SK-N-SH (cell line): ENCODE results near the gene KCTD14. TPM values are rescaled to one million over a fixed set of nuclear protein-coding genes. Genes with fewer than 3 reads are reported as not detected.
"Not testable (repeated sequence)": the region's sequence is repeated elsewhere in the genome, so short reads cannot be mapped to it uniquely, and the experiment has no call there.

Experiments
- CTCF ChIA-PET: fragments of 300-600, 350-600 bp; formaldehyde crosslinking; extraction: SDS; loops from one replicate; lab custom pipeline; 2021; lab: Yijun Ruan, JAX
- POLR2A ChIA-PET: fragments of 350-600 bp; sonication (Branson Sonifier 250); formaldehyde crosslinking; extraction: SDS; loops from one replicate; lab custom pipeline; 2020; ENCODE audit warnings: antibody characterized with exemption, inconsistent platforms; lab: Yijun Ruan, JAX
- DNase-seq: peaks from one replicate; pipeline ENCODE4 v3.0.0; 2012
- H2AFZ ChIP-seq: fragments of 200-600 bp; sonication (generic); 2 replicates; pipeline ENCODE4 v1.8.1; 2016; ENCODE audit warnings: antibody characterized with exemption, mild to moderate bottlenecking, low read depth
- H3F3A ChIP-seq: fragments of 200-600 bp; sonication (generic); replicated peaks from 2 replicates; pipeline ENCODE3; 2016; ENCODE audit warnings: antibody characterized with exemption, mild to moderate bottlenecking; ENCODE audit not compliant: insufficient read depth
- H3K27ac ChIP-seq, 2 experiments: fragments of 200-500 bp in 1 of 2; fragments of 200-600 bp in 1 of 2; sonication (Bioruptor generic) in 1 of 2; sonication (generic), shearing (Covaris generic) in 1 of 2; 2 replicates each; pipeline versions ENCODE4 v1.5.1 to v1.6.1; 2014 to 2016; ENCODE audit warnings: low read depth in 2 of 2, inconsistent platforms in 1 of 2, low read length in 1 of 2, mild to moderate bottlenecking in 1 of 2, mixed read lengths in 1 of 2
- H3K27me3 ChIP-seq: fragments of 200-600 bp; sonication (generic), shearing (Covaris generic); 2 replicates; pipeline ENCODE4 v1.6.1; 2016; ENCODE audit warnings: mixed run types; ENCODE audit not compliant: insufficient read depth
- H3K36me3 ChIP-seq, 2 experiments: fragments of 200-500 bp in 1 of 2; fragments of 200-600 bp in 1 of 2; sonication (Bioruptor generic) in 1 of 2; sonication (generic) in 1 of 2; replicated peaks in 1 of 2; 2 replicates each; pipeline versions ENCODE3 to v1.5.1; 2014 to 2016; ENCODE audit warnings: low read length in 1 of 2, mild to moderate bottlenecking in 1 of 2; ENCODE audit not compliant: insufficient read depth in 2 of 2, control insufficient read depth in 1 of 2
- H3K4me1 ChIP-seq, 2 experiments: fragments of 200-500 bp in 1 of 2; fragments of 200-600 bp in 1 of 2; sonication (Bioruptor generic) in 1 of 2; sonication (generic), shearing (Covaris generic) in 1 of 2; 2 replicates each; pipeline versions ENCODE4 v1.5.1 to v1.6.1; 2014 to 2016; ENCODE audit warnings: low read depth in 1 of 2, low read length in 1 of 2, mixed run types in 1 of 2; ENCODE audit not compliant: insufficient read depth in 2 of 2, control insufficient read depth in 1 of 2
- H3K4me2 ChIP-seq: fragments of 200-600 bp; sonication (generic), shearing (Covaris generic); 2 replicates; pipeline ENCODE4 v1.6.1; 2017; ENCODE audit warnings: mixed run types
- H3K4me3 ChIP-seq, 2 experiments: fragments of 200-500 bp in 1 of 2; fragments of 200-600 bp in 1 of 2; sonication (Bioruptor generic) in 1 of 2; sonication (generic), shearing (Covaris generic) in 1 of 2; 2 replicates each; pipeline versions ENCODE4 v1.5.1 to v1.8.1; 2014 to 2016; ENCODE audit warnings: low read depth in 2 of 2, inconsistent platforms in 1 of 2, low read length in 1 of 2, mild to moderate bottlenecking in 1 of 2, mixed read lengths in 1 of 2, moderate library complexity in 1 of 2
- H3K79me2 ChIP-seq: fragments of 200-600 bp; sonication (generic); 2 replicates; pipeline ENCODE4 v1.8.1; 2017; ENCODE audit warnings: mild to moderate bottlenecking; ENCODE audit not compliant: insufficient read depth
- H3K9ac ChIP-seq: fragments of 200-600 bp; sonication (generic); 2 replicates; pipeline ENCODE4 v1.6.1; 2017; ENCODE audit warnings: mixed run types
- H3K9me2 ChIP-seq: fragments of 200-600 bp; sonication (generic); 2 replicates; pipeline ENCODE4 v1.6.1; 2017; ENCODE audit warnings: mixed run types
- H3K9me3 ChIP-seq: fragments of 200-600 bp; sonication (generic); 2 replicates; pipeline ENCODE4 v1.6.1; 2017; ENCODE audit warnings: mixed run types, mild to moderate bottlenecking, moderate library complexity
- H4K20me1 ChIP-seq: fragments of 200-600 bp; sonication (generic); 2 replicates; pipeline ENCODE4 v1.6.1; 2017; ENCODE audit warnings: mild to moderate bottlenecking, mixed run types; ENCODE audit not compliant: insufficient read depth
- CTCF ChIP-seq: fragments of 200-600 bp; sonication (generic); IDR thresholded peaks from 2 replicates; pipeline ENCODE4 v1.6.1; 2017; ENCODE audit warnings: antibody characterized with exemption, mild to moderate bottlenecking, moderate library complexity
- ELF1 ChIP-seq: IDR thresholded peaks from 2 replicates; pipeline ENCODE4 v1.4.0; 2012
- EZH2phosphoT487 ChIP-seq: fragments of 200-600 bp; sonication (generic); IDR thresholded peaks from 2 replicates; pipeline ENCODE4 v1.6.1; 2017; ENCODE audit warnings: low read depth, mixed run types, mild to moderate bottlenecking, antibody characterized with exemption, moderate library complexity, borderline replicate concordance
- FOSL2 ChIP-seq: IDR thresholded peaks from 2 replicates; pipeline ENCODE4 v1.4.0; 2012; ENCODE audit warnings: low read depth, mild to moderate bottlenecking, moderate library complexity, borderline replicate concordance
- FOXM1 ChIP-seq: IDR thresholded peaks from 2 replicates; pipeline ENCODE4 v1.4.0; 2012; ENCODE audit warnings: low read depth, mild to moderate bottlenecking
- GATA2 ChIP-seq: sonication (generic); formaldehyde crosslinking; IDR thresholded peaks from 2 replicates; pipeline ENCODE4 v1.5.0; 2020; ENCODE audit warnings: mild to moderate bottlenecking, missing genetic modification reagents
- JUND ChIP-seq: IDR thresholded peaks from 2 replicates; pipeline ENCODE4 v1.4.0; 2012
- MEF2A ChIP-seq: IDR thresholded peaks from 2 replicates; pipeline ENCODE4 v1.4.0; 2012; ENCODE audit warnings: low read depth, borderline replicate concordance
- PBX3 ChIP-seq: IDR thresholded peaks from 2 replicates; pipeline ENCODE4; 2012
- RAD21 ChIP-seq: IDR thresholded peaks from 2 replicates; pipeline ENCODE4 v1.6.1; 2012; ENCODE audit warnings: mild to moderate bottlenecking, low read length
- RXRA ChIP-seq: IDR thresholded peaks from 2 replicates; pipeline ENCODE4 v1.4.0; 2012; ENCODE audit warnings: low read depth, mild to moderate bottlenecking, borderline replicate concordance
- TCF12 ChIP-seq: IDR thresholded peaks from 2 replicates; pipeline ENCODE4 v1.4.0; 2012
- TEAD4 ChIP-seq: IDR thresholded peaks from 2 replicates; pipeline ENCODE4 v1.4.0; 2012; ENCODE audit warnings: mild to moderate bottlenecking, borderline replicate concordance; ENCODE audit not compliant: insufficient read depth
- ZBTB33 ChIP-seq: IDR thresholded peaks from 2 replicates; pipeline ENCODE4 v1.4.0; 2012; ENCODE audit warnings: low read depth, borderline replicate concordance
- WGBS: methylation state at CpG from one replicate; pipeline ENCODE4 v1.1.6; 2017; ENCODE audit warnings: low lambda C conversion rate; 5-methylcytosine and 5-hydroxymethylcytosine counted together
- polyA plus RNA-seq, 3 experiments: library from polyadenylated mRNA; depleted of rRNA; stranded (reverse); fragments of >200 nt; gene quantifications; 2 replicates each; pipeline ENCODE4 v1.2.3, GENCODE V29; 2012
- TF ChIP-seq, protein P1 (sequence below): IDR thresholded peaks from 2 replicates; pipeline ENCODE4 v1.4.0; 2012; ENCODE audit warnings: low read depth
- TF ChIP-seq, protein P2 (sequence below): fragments of 150-350 bp; IDR thresholded peaks from 2 replicates; pipeline ENCODE4 v1.6.1; 2016; ENCODE audit warnings: mild to moderate bottlenecking, low read depth, low read length

KCTD14 gene
- polyA plus RNA-seq, 1 of the 3 experiments (the other 2 are of a cell fraction): 0.25 TPM

- ChIA-PET POLR2A (no interaction called here), CTCF (interaction anchor here (1.1 to 1.4 kb wide), 3 partner anchors 13 to 19 kb away, joined by 3 to 6 read pairs (median 3); partner anchors contain the start of gene NDUFC2)
- Histone ChIP-seq H3F3A (peaks cover 6% of the 10 kb centered on the region), H3K4me1 (peaks cover 3 to 4% of the 10 kb centered on the region in 2 experiments; a peak in 2 of 4 replicates), H4K20me1 (no peaks in the 10 kb centered on the region), H3K4me3 (no peak overlapping the region), H3K27ac (no peak overlapping the region), H3K79me2 (no peaks in the 10 kb centered on the region), H2AFZ (no peak overlapping the region), H3K4me2 (no peak overlapping the region), H3K27me3 (no peaks in the 10 kb centered on the region), H3K9ac (no peak overlapping the region), H3K9me3 (no peaks in the 10 kb centered on the region), H3K36me3 (no peaks in the 10 kb centered on the region), H3K9me2 (no peaks in the 10 kb centered on the region)
- DNase-seq: no peak
- TF ChIP-seq TEAD4 (no peak), MEF2A (no peak), ELF1 (no peak), FOXM1 (no peak), GATA2 (no peak), CTCF (no peak), FOSL2 (no peak), TCF12 (no peak), RXRA (no peak), RAD21 (no peak), PBX3 (no peak), ZBTB33 (no peak), JUND (no peak), EZH2phosphoT487 (no peak)
- TF ChIP-seq, protein P1, sequence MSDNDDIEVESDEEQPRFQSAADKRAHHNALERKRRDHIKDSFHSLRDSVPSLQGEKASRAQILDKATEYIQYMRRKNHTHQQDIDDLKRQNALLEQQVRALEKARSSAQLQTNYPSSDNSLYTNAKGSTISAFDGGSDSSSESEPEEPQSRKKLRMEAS: no peak
- TF ChIP-seq, protein P2, sequence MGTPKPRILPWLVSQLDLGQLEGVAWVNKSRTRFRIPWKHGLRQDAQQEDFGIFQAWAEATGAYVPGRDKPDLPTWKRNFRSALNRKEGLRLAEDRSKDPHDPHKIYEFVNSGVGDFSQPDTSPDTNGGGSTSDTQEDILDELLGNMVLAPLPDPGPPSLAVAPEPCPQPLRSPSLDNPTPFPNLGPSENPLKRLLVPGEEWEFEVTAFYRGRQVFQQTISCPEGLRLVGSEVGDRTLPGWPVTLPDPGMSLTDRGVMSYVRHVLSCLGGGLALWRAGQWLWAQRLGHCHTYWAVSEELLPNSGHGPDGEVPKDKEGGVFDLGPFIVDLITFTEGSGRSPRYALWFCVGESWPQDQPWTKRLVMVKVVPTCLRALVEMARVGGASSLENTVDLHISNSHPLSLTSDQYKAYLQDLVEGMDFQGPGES: no peak
- WGBS: 94% methylated on average over 8 of the region's 8 CpGs
Observed at GRCh38 chr11:78060533-78060932, 37.5 kb upstream of the KCTD14 start.

DNA sequence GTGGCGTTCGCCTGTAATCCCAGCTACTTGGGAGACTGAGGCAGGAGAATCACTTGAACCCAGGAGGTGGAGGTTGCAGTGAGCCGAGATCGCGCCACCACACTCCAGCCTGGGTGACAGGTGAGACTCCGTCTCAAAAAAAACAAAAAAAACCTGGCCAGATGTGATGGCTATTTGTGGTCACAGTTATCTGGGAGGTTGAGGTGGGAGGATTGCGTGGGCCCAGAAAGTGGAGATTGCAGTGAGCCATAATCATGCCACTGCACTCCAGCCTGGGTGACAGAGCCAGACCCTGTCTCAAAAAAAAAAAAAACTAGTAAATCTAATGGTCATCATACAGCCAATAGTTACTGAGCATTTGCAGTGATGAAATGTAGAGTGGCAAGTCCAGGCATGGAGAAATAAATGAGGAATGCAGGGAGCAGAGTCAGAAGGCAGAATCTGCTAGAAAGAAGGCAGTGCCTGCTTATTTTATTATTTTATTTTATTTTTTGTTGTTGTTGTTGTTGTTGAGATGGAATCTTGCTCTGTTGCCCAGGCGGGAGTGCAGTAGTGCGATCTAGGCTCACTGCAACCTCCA, 36.8 kb upstream of the KCTD14 start:
- CTCF ChIA-PET: interaction anchor here (1.1 to 1.5 kb wide), 3 partner anchors 12 to 19 kb away, joined by 3 to 10 read pairs (median 3); partner anchors contain the start of gene NDUFC2
- H3K4me2 ChIP-seq, H3K79me2 ChIP-seq, DNase-seq, H3K4me3 ChIP-seq, H3K9me2 ChIP-seq, H3K27me3 ChIP-seq, H4K20me1 ChIP-seq, H3F3A ChIP-seq, H3K36me3 ChIP-seq, POLR2A ChIA-PET, H3K9ac ChIP-seq, H3K9me3 ChIP-seq, H3K27ac ChIP-seq, H2AFZ ChIP-seq, H3K4me1 ChIP-seq: not testable (repeated sequence)
- 99% methylated on average over 9 of the region's 9 CpGs for WGBS
